Naive thymus-derived CD8-positive, alpha-beta T cell (primary cell): ENCODE results near the gene CGB1. TPM values are rescaled to one million over a fixed set of nuclear protein-coding genes. Genes with fewer than 3 reads are reported as not detected.

Experiments
- ATAC-seq, 2 donors: fragments of 150-1000 bp; cut with Tn5 transposase in 1 of 2; sonication (Bioruptor Pico), chemical (Tn5 transposase) in 1 of 2; 1 replicate in 1 of 2; 2 replicates in 1 of 2; pipeline ENCODE4 v1.10.0; 2021; ENCODE audit warnings: mild to moderate bottlenecking in 2 of 2, moderate library complexity in 2 of 2
- POLR2A ChIA-PET: fragments of 350-600 bp; sonication (Branson Sonifier 250); formaldehyde crosslinking; loops from one replicate; lab custom pipeline; 2021; ENCODE audit warnings: antibody characterized with exemption; lab: Charles Lee
- DNase-seq, 10 donors: peaks; one replicate each; pipeline versions ENCODE4 v3.0.0 to v3.0.0-alpha.2; 2020 to 2022
- H3K27ac Mint-ChIP-seq, 10 donors: one replicate each; pipeline ENCODE4 v1.8.0; 2020 to 2022; ENCODE audit warnings: mild to moderate bottlenecking in 10 of 10, mixed read lengths in 10 of 10, moderate library complexity in 4 of 10, inconsistent platforms in 1 of 10
- H3K27me3 Mint-ChIP-seq, 5 donors: one replicate each; pipeline ENCODE4 v1.8.0; 2021 to 2022; ENCODE audit warnings: mixed read lengths in 5 of 5
- H3K36me3 Mint-ChIP-seq, 3 donors: one replicate each; pipeline ENCODE4 v1.8.0; 2020 to 2022; ENCODE audit warnings: mixed read lengths in 3 of 3, mild to moderate bottlenecking in 2 of 3, inconsistent platforms in 1 of 3
- H3K4me1 Mint-ChIP-seq, 4 donors: one replicate each; pipeline ENCODE4 v1.8.0; 2021 to 2022; ENCODE audit warnings: mixed read lengths in 4 of 4
- H3K4me3 Mint-ChIP-seq, 10 donors: one replicate each; pipeline ENCODE4 v1.8.0; 2020 to 2022; ENCODE audit warnings: mild to moderate bottlenecking in 10 of 10, mixed read lengths in 10 of 10, moderate library complexity in 6 of 10, inconsistent platforms in 1 of 10
- H3K9me3 Mint-ChIP-seq, 9 donors: one replicate each; pipeline ENCODE4 v1.8.0; 2020 to 2022; ENCODE audit warnings: mixed read lengths in 9 of 9, mild to moderate bottlenecking in 3 of 9, inconsistent platforms in 1 of 9, moderate library complexity in 1 of 9
- polyA plus RNA-seq, 3 donors: library from polyadenylated mRNA; unstranded; fragments of 300-500 nt; fragmentation: Illumina TruSeq; gene quantifications; one replicate each; pipeline ENCODE4 v1.2.3, GENCODE V29; 2021
- total RNA-seq, 8 experiments: library from RNA in 2 of 8; stranded (reverse) in 2 of 8; gene quantifications; one replicate each; pipeline ENCODE4 v1.2.3 and lab custom pipeline; 2021 to 2026

Gene CGB1
- total and polyA plus RNA-seq, 5 experiments from 2014 or later: not detected

DNA sequence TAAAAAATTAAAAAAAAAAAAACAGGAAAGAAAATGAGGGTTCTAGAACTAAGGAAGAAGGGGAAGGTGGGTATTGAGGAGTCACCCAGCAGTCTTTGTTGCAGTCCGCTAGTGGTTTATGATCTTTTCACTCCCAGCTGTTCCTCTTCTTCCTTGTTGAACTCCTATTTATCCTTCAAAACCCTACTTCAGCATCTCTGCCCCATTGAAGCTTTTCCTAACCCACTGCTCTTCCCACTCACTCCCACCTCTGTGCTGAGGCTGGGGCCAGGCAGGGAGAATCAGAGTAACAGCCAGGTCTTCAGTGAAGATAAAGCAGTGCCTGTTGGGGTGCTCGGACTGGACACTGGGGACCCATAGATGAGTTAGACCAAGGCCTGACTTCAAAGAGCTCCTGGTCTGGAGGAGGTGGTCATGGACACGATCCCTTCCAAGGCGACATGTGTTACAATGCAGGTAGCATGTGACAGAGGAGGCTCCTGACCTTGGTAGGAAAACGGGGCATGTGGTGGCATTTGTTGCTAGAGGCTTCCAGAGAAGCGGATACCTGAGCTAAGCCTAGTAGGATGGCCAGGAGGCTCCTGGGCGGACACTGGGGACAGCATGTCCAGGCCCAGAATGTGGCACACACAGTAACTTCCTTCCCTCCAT is 31.6 kb downstream of the CGB1 start:
- peak overlapping the region in 1 of 10 donors; percentile 51 for H3K4me3 Mint-ChIP-seq
- H3K4me1 Mint-ChIP-seq: no peaks in the 10 kb centered on the region
- ATAC-seq (no peak), DNase-seq (no peak)
- POLR2A ChIA-PET: interaction anchor here (0.7 kb wide), 1 partner anchor 20 kb away, joined by 4 read pairs; no protein-coding TSS in a partner anchor
- H3K27ac Mint-ChIP-seq: peak overlapping the region in 1 of 10 donors; percentile 43
- H3K9me3 Mint-ChIP-seq: no peaks in the 10 kb centered on the region
- peaks cover 0 to 57% (median 10%) of the 10 kb centered on the region in 3 donors for H3K36me3 Mint-ChIP-seq
- H3K27me3 Mint-ChIP-seq: no peaks in the 10 kb centered on the region

DNA sequence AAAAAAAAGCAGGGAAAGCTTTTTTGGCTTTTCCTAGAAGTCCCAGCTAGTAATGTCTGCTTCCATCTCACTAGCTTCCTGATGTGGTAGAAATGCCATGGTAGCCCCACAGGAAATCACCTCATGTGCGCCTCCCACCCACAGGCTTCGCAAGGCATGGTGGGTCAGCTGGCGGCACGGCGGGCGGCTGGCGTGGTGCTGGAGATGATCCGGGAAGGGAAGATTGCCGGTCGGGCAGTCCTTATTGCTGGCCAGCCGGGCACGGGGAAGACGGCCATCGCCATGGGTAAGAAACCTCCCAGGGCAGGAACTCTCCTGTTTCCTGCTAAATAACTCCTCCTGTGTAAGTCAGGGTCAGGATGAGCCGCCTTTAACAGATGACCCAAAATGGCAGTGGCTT is 32.6 kb downstream of the CGB1 start:
- POLR2A ChIA-PET: interaction anchor here (0.7 kb wide), 1 partner anchor 19 kb away, joined by 4 read pairs; no protein-coding TSS in a partner anchor
- ATAC-seq (no peak), DNase-seq (no peak)
- no peak overlapping the region for H3K27ac Mint-ChIP-seq
- H3K36me3 Mint-ChIP-seq: peaks cover 0 to 54% (median 12%) of the 10 kb centered on the region in 3 donors
- no peak overlapping the region for H3K4me3 Mint-ChIP-seq
- H3K27me3 Mint-ChIP-seq: no peaks in the 10 kb centered on the region
- peaks cover 0 to 9% (median 6%) of the 10 kb centered on the region in 4 donors for H3K4me1 Mint-ChIP-seq
- H3K9me3 Mint-ChIP-seq: no peaks in the 10 kb centered on the region

DNA sequence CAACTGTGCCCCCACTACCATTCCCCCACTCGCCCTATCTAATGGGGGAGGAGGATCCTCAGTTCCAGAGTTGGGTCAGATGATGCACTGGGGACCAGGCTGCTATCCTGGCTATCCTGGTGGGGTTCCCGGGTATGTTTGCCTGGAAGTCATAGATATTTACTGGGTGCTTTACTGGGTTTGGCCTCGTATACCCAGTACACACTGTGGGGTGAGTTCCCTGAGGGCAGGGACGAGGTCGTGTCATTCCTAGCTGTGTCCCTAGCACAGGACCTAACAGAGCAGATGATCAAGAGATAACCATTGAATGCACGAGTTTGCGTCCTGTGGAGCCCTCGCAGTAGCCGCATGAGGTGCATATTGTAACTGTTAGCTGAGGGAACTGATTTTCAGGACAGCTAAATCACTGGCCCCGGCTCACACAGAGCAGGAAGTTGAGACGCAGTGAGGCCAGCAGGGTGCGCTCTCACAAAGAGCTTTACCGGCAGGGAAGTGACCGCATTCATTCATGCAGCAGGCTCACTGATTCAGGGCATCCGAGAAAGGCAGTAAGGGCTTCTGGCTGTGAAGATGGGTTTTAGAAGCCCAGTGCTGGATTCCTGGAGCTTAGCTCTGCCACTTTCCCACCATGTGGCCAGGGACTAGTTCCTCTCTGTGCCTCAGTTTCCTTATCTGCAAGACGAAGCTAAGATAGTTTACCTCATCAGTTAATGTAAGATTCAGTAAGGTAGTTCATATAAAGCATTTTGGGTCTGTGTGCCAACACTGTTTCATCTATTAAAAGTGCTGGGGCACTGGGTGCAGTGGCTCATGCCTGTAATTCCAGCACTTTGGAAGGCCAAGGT is 37.0 kb downstream of the CGB1 start:
- POLR2A ChIA-PET: no interaction called here
- Mint-ChIP-seq H3K36me3 (peaks cover 0 to 28% (median 2%) of the 10 kb centered on the region in 3 donors), H3K9me3 (no peaks in the 10 kb centered on the region), H3K4me1 (peaks cover 8 to 30% (median 20%) of the 10 kb centered on the region in 4 donors), H3K27ac (peak overlapping the region in 4 of 10 donors; percentile 0 to 70 (median 54)), H3K4me3 (no peak overlapping the region), H3K27me3 (no peaks in the 10 kb centered on the region)
- peak; percentile 87 to 89 for ATAC-seq
- DNase-seq: peak; percentile 38 to 77 (median 54)

GRCh38 chr19:48997972-48998371 is 38.7 kb downstream of the CGB1 start:
- ATAC-seq: no peak
- peak in 5 of 10 donors; percentile 17 to 28 (median 22) for DNase-seq
- peak overlapping the region in 1 of 10 donors; percentile 81 for H3K27ac Mint-ChIP-seq
- H3K4me1 Mint-ChIP-seq: peaks cover 13 to 44% (median 32%) of the 10 kb centered on the region in 4 donors
- POLR2A ChIA-PET: no interaction called here
- H3K9me3 Mint-ChIP-seq: no peaks in the 10 kb centered on the region
- no peak overlapping the region for H3K4me3 Mint-ChIP-seq
- H3K27me3 Mint-ChIP-seq: no peaks in the 10 kb centered on the region
- peaks cover 0 to 12% (median 2%) of the 10 kb centered on the region in 3 donors for H3K36me3 Mint-ChIP-seq

GRCh38 chr19:48994035-48994386 is 42.7 kb downstream of the CGB1 start:
- Mint-ChIP-seq H3K27me3 (no peaks in the 10 kb centered on the region), H3K36me3 (peaks cover 0 to 9% (median 0%) of the 10 kb centered on the region in 3 donors), H3K4me1 (peaks cover 30 to 63% (median 44%) of the 10 kb centered on the region in 4 donors), H3K27ac (peak overlapping the region; percentile 90 to 99 (median 98)), H3K4me3 (peak overlapping the region; percentile 92 to 98 (median 94)), H3K9me3 (no peaks in the 10 kb centered on the region)
- POLR2A ChIA-PET: interaction anchor here (0.6 to 3.4 kb wide), 20 partner anchors 11 to 794 kb away, joined by 3 to 53 read pairs (median 5); partner anchors contain the start of genes FTL, LIN7B, NUCB1 and RPL18
- DNase-seq (no peak), ATAC-seq (no peak)

DNA sequence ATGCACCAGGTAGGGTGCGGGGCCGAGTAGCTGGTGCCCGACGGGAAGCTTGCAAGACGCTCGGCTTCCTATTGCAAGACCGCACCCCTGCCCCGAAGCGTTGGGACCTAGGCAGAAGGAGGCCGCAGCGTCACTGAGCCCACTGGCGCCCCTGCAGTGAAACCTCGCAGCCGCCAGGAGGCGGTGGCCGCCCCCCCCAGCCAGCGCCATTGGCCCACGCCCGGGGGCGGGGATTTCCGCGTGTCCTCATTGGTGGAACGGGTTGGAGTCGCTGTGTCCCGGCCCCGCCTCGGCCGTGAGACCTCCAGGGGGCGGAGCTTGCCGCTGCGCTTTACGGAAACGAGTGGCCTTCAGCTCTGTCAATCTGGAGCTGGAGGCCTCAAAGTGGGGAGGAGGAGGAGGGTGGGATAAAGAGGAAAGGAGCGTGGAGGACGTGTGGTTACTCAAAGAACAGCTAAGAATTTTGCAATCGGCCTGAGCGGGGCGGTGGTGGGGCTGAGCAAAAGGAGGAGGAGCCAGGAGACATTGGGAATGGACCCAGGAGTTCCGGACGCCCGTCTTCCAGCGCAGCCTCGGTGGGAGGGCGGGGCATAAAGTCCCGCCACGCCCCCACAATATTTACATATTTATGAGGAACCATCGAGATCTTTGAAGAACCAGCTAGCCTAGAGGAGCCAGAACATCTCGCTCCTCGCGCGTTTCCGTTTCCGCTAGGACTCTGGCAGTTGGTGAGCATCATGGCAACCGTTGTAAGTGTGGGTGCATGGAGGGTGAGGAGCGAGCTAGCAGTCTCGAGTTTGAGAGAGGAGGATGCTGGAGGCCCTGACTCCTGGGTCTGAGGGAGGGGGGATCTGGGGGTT is 43.3 kb downstream of the CGB1 start, which contains the start of the genes GYS1 and RUVBL2:
Gene GYS1, minus strand, starts transcription at position 135 of the 860 bp plus-strand sequence. CDS start 197 bp downstream, outside the sequence.
Gene RUVBL2, plus strand, starts transcription at position 713 of the 860 bp plus-strand sequence. Its CDS starts 25 bp downstream, at position 738.
- Mint-ChIP-seq H3K27me3 (no peaks in the 10 kb centered on the region), H3K27ac (peak within 1 kb of the TSS; percentile 90 to 99 (median 98)), H3K9me3 (no peaks in the 10 kb centered on the region), H3K4me3 (peak within 1 kb of the TSS; percentile 92 to 98 (median 94)), H3K36me3 (peaks cover 0 to 15% (median 0%) of the 10 kb centered on the region in 3 donors), H3K4me1 (peaks cover 33 to 63% (median 44%) of the 10 kb centered on the region in 4 donors)
- DNase-seq (peak; percentile 98 to 100 (median 99)), ATAC-seq (peak; percentile 92)
- POLR2A ChIA-PET: interaction anchor here (0.5 to 3.4 kb wide), 35 partner anchors 10 to 795 kb away, joined by 3 to 53 read pairs (median 4); partner anchors contain the start of genes AP2A1, BAX, BCL2L12 and CA11

GRCh38 chr19:48992581-48993174 is 44.0 kb downstream of the CGB1 start:
- no peak for ATAC-seq
- Mint-ChIP-seq H3K4me1 (peaks cover 35 to 57% (median 39%) of the 10 kb centered on the region in 4 donors), H3K27ac (peak overlapping the region; percentile 89 to 99 (median 98)), H3K36me3 (peaks cover 0 to 21% (median 0%) of the 10 kb centered on the region in 3 donors), H3K27me3 (no peaks in the 10 kb centered on the region), H3K4me3 (peak overlapping the region; percentile 92 to 98 (median 94)), H3K9me3 (no peaks in the 10 kb centered on the region)
- POLR2A ChIA-PET: interaction anchor here (0.5 to 3.4 kb wide), 30 partner anchors 9 to 774 kb away, joined by 3 to 53 read pairs (median 4); partner anchors contain the start of genes AP2A1, BAX, BCL2L12 and CA11
- DNase-seq: no peak

DNA sequence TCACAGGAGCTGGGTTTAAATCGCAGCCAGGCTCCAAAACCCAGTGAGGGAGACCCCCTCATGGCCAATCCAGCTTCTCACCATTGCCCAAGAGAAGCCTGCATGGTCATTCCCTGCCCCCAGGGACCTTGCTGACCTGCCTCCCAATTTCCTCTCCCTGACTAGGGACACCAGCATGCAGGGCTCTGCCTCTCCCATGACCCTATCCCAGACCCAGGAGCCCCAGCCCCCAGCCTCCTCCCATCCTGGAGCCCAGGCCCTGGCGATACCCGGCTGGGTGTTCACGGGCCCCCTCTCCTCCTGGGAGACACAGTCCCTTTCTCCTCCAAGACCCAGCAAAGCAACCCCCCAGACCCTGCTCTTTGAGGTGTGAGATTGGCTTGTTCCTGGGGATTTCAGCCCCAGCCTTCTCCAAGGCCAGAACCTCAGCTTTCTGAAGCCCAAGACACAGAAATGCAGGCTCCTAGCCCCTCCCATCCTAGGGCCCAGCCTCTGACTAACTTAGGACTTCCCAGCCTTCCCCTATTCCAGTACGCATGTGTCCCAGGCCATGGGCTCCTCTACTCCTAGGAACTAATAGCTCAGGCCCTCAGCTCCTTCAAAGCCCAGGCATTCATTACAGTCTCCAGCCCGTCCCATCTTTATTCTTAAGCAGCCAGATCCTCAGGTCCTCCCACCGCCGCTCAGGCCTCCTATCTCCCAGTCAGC is 44.7 kb downstream of the CGB1 start:
- POLR2A ChIA-PET: interaction anchor here (0.5 to 3.4 kb wide), 10 partner anchors 13 to 154 kb away, joined by 3 to 53 read pairs (median 6); partner anchors contain the start of genes BAX, DHDH and FTL
- peak overlapping the region; percentile 89 to 99 (median 98) for H3K27ac Mint-ChIP-seq
- ATAC-seq (no peak), DNase-seq (no peak)
- H3K36me3 Mint-ChIP-seq: peaks cover 0 to 25% (median 0%) of the 10 kb centered on the region in 3 donors
- H3K27me3 Mint-ChIP-seq: no peaks in the 10 kb centered on the region
- no peaks in the 10 kb centered on the region for H3K9me3 Mint-ChIP-seq
- peaks cover 34 to 53% (median 38%) of the 10 kb centered on the region in 4 donors for H3K4me1 Mint-ChIP-seq
- peak overlapping the region; percentile 92 to 98 (median 94) for H3K4me3 Mint-ChIP-seq

- Mint-ChIP-seq H3K9me3 (no peaks in the 10 kb centered on the region), H3K27me3 (no peaks in the 10 kb centered on the region), H3K36me3 (peaks cover 0 to 25% (median 0%) of the 10 kb centered on the region in 3 donors), H3K27ac (peak overlapping the region in 5 of 10 donors; percentile 10 to 65 (median 32)), H3K4me3 (peak overlapping the region in 2 of 10 donors; percentile 24 to 54), H3K4me1 (peaks cover 34 to 50% (median 36%) of the 10 kb centered on the region in 4 donors)
- POLR2A ChIA-PET: interaction anchor here (0.6 to 3.4 kb wide), 3 partner anchors 14 to 63 kb away, joined by 3 to 53 read pairs (median 4); partner anchors contain the start of gene FTL
- ATAC-seq: no peak
- DNase-seq: no peak
Measured at GRCh38 chr19:48991011-48991609, 45.6 kb downstream of the CGB1 start.

DNA sequence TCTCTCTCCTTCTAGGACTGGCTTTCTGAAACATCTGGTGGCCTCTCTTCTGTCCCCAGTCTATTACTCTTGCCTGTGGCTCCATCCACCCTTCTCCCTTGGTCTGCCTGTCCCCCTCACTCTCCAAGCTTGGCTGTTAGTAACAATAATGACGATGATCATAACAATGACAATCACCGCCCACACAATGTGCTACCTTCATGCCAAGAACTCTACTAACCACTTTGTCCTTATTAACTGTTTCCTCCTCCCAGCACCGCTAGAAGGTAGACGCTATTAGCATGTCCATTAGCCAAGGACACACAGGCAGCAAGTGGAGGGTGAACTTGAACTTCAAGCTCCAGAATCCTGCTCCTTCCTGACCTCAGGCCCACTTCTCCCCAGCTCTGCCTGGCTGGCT is 46.3 kb downstream of the CGB1 start:
- H3K27ac Mint-ChIP-seq: peak overlapping the region in 8 of 10 donors; percentile 14 to 84 (median 48)

More for the DNA sequence above, 46.3 kb downstream of the CGB1 start:
- Mint-ChIP-seq H3K9me3 (no peaks in the 10 kb centered on the region), H3K4me1 (peaks cover 34 to 48% (median 36%) of the 10 kb centered on the region in 4 donors), H3K36me3 (peaks cover 0 to 28% (median 0%) of the 10 kb centered on the region in 3 donors), H3K27me3 (no peaks in the 10 kb centered on the region), H3K4me3 (peak overlapping the region in 4 of 10 donors; percentile 1 to 47 (median 32))
- ATAC-seq (no peak), DNase-seq (no peak)
- POLR2A ChIA-PET: interaction anchor here (0.6 kb wide), 1 partner anchor 342 kb away, joined by 8 read pairs; no protein-coding TSS in a partner anchor
